ENCODE results near the gene ASB10. TPM values are rescaled to one million over a fixed set of nuclear protein-coding genes. Genes with fewer than 3 reads are reported as not detected.

ASB10 gene
- total RNA-seq, 2 donors from 2014 or later, result not detected

- H3K9me3 Mint-ChIP-seq, result no peaks in the 10 kb centered on the region
- ATAC-seq (no peak), DNase-seq (ENCODE audit: low spot score in 2 of 2) (no peak)
- no peak overlapping the region for H3K27ac Mint-ChIP-seq
- no peaks in the 10 kb centered on the region for H3K36me3 Mint-ChIP-seq
Measured at GRCh38 chr7:151198945-151199848, 12.1 kb upstream of the ASB10 start.

GRCh38 chr7:151197932-151198331 is 10.9 kb upstream of the ASB10 start:
- no peaks in the 10 kb centered on the region for H3K36me3 Mint-ChIP-seq
- no peaks in the 10 kb centered on the region for H3K9me3 Mint-ChIP-seq
- ATAC-seq, result no peak

GRCh38 chr7:151195616-151196450 is 8.8 kb upstream of the ASB10 start:
- Mint-ChIP-seq H3K9me3 (no peaks in the 10 kb centered on the region), H3K27ac (no peak overlapping the region), H3K36me3 (no peaks in the 10 kb centered on the region)
- no peak for DNase-seq (ENCODE audit: low spot score in 2 of 2)
- no peak for ATAC-seq

More at GRCh38 chr7:151197932-151198331, 10.9 kb upstream of the ASB10 start:
- DNase-seq (ENCODE audit: low spot score in 2 of 2), result no peak
- H3K27ac Mint-ChIP-seq, result no peak overlapping the region

- Mint-ChIP-seq H3K36me3 (no peaks in the 10 kb centered on the region), H3K27ac (no peak overlapping the region), H3K9me3 (no peaks in the 10 kb centered on the region)
- DNase-seq (ENCODE audit: low spot score in 2 of 2) (no peak), ATAC-seq (no peak)
Measured at GRCh38 chr7:151194188-151194587, 7.1 kb upstream of the ASB10 start.

GRCh38 chr7:151193203-151193978 is 6.3 kb upstream of the ASB10 start:
- Mint-ChIP-seq H3K9me3 (no peaks in the 10 kb centered on the region), H3K36me3 (no peaks in the 10 kb centered on the region), H3K27ac (no peak overlapping the region)
- ATAC-seq (no peak), DNase-seq (ENCODE audit: low spot score in 2 of 2) (no peak)

- Mint-ChIP-seq H3K9me3 (no peaks in the 10 kb centered on the region), H3K27ac (no peak overlapping the region), H3K36me3 (no peaks in the 10 kb centered on the region)
- ATAC-seq, result no peak
- DNase-seq (ENCODE audit: low spot score in 2 of 2), result no peak
Measured at GRCh38 chr7:151192002-151192539, 5.0 kb upstream of the ASB10 start.

GRCh38 chr7:151191544-151191943 is 4.5 kb upstream of the ASB10 start:
- no peak overlapping the region for H3K27ac Mint-ChIP-seq
- H3K36me3 Mint-ChIP-seq, result no peaks in the 10 kb centered on the region
- no peaks in the 10 kb centered on the region for H3K9me3 Mint-ChIP-seq
- DNase-seq (ENCODE audit: low spot score in 2 of 2) (no peak), ATAC-seq (no peak)

- DNase-seq (ENCODE audit: low spot score in 2 of 2) (no peak), ATAC-seq (no peak)
- Mint-ChIP-seq H3K36me3 (no peaks in the 10 kb centered on the region), H3K27ac (no peak overlapping the region), H3K9me3 (no peaks in the 10 kb centered on the region)
Measured at GRCh38 chr7:151189038-151189437, 2.0 kb upstream of the ASB10 start.

GRCh38 chr7:151188252-151188542 is 1.1 kb upstream of the ASB10 start:
- no peak for DNase-seq (ENCODE audit: low spot score in 2 of 2)
- Mint-ChIP-seq H3K36me3 (no peaks in the 10 kb centered on the region), H3K9me3 (no peaks in the 10 kb centered on the region), H3K27ac (no peak overlapping the region)
- ATAC-seq, result no peak

GRCh38 chr7:151187409-151188251 is 580 bp upstream of the ASB10 start:
- DNase-seq (ENCODE audit: low spot score in 2 of 2), result no peak
- no peak for ATAC-seq
- no peak overlapping the region for H3K27ac Mint-ChIP-seq

GRCh38 chr7:151185762-151186639 is 1.0 kb downstream of the ASB10 start:
- Mint-ChIP-seq H3K36me3 (no peaks in the 10 kb centered on the region), H3K27ac (no peak overlapping the region), H3K9me3 (no peaks in the 10 kb centered on the region)
- ATAC-seq (peak in 1 of 2 donors; percentile 39), DNase-seq (ENCODE audit: low spot score in 2 of 2) (no peak)

More at GRCh38 chr7:151187409-151188251, 580 bp upstream of the ASB10 start:
- no peaks in the 10 kb centered on the region for H3K9me3 Mint-ChIP-seq
- no peaks in the 10 kb centered on the region for H3K36me3 Mint-ChIP-seq

GRCh38 chr7:151181011-151181431 is 6.0 kb downstream of the ASB10 start:
- DNase-seq (ENCODE audit: low spot score in 2 of 2) (no peak), ATAC-seq (no peak)
- Mint-ChIP-seq H3K36me3 (no peaks in the 10 kb centered on the region), H3K9me3 (no peaks in the 10 kb centered on the region), H3K27ac (no peak overlapping the region)

GRCh38 chr7:151179946-151180345 is 7.1 kb downstream of the ASB10 start:
- no peak overlapping the region for H3K27ac Mint-ChIP-seq
- DNase-seq (ENCODE audit: low spot score in 2 of 2) (no peak), ATAC-seq (no peak)
- H3K36me3 Mint-ChIP-seq, result no peaks in the 10 kb centered on the region
- H3K9me3 Mint-ChIP-seq, result no peaks in the 10 kb centered on the region

GRCh38 chr7:151179287-151179860 is 7.7 kb downstream of the ASB10 start:
- H3K27ac Mint-ChIP-seq, result no peak overlapping the region

GRCh38 chr7:151178831-151179230 is 8.2 kb downstream of the ASB10 start:
- no peak for ATAC-seq
- no peak for DNase-seq (ENCODE audit: low spot score in 2 of 2)

More at GRCh38 chr7:151179287-151179860, 7.7 kb downstream of the ASB10 start:
- DNase-seq (ENCODE audit: low spot score in 2 of 2), result no peak
- Mint-ChIP-seq H3K36me3 (no peaks in the 10 kb centered on the region), H3K9me3 (no peaks in the 10 kb centered on the region)
- ATAC-seq, result no peak

More at GRCh38 chr7:151178831-151179230, 8.2 kb downstream of the ASB10 start:
- Mint-ChIP-seq H3K27ac (no peak overlapping the region), H3K36me3 (no peaks in the 10 kb centered on the region), H3K9me3 (no peaks in the 10 kb centered on the region)

All from activated naive CD4-positive, alpha-beta T cell treated with anti-CD3 and anti-CD28 coated beads, Interleukin-2, amount 50 U/mL, for 72 hours (primary cell).